IgD-negative memory B cell (primary cell): Measurements from ENCODE around the gene PRPF38A. TPM values are rescaled to one million over a fixed set of nuclear protein-coding genes. Genes with fewer than 3 reads are reported as not detected.

Experiments used
- H3K27ac Mint-ChIP-seq, 3 donors: one replicate each; pipeline ENCODE4 v1.8.0; 2020 to 2022; ENCODE audit warnings: mild to moderate bottlenecking in 3 of 3, mixed read lengths in 3 of 3, moderate library complexity in 1 of 3
- H3K27me3 Mint-ChIP-seq: one replicate; pipeline ENCODE4 v1.8.0; 2021; ENCODE audit warnings: mixed read lengths
- H3K36me3 Mint-ChIP-seq: one replicate; pipeline ENCODE4 v1.8.0; 2020; ENCODE audit warnings: mild to moderate bottlenecking, mixed read lengths
- H3K4me1 Mint-ChIP-seq, 3 donors: one replicate each; pipeline ENCODE4 v1.8.0; 2020 to 2022; ENCODE audit warnings: mixed read lengths in 3 of 3, mild to moderate bottlenecking in 1 of 3
- H3K4me3 Mint-ChIP-seq, 4 donors: one replicate each; pipeline ENCODE4 v1.8.0; 2020 to 2022; ENCODE audit warnings: mild to moderate bottlenecking in 4 of 4, mixed read lengths in 4 of 4, moderate library complexity in 3 of 4
- H3K9me3 Mint-ChIP-seq, 3 donors: one replicate each; pipeline ENCODE4 v1.8.0; 2020 to 2021; ENCODE audit warnings: mixed read lengths in 3 of 3, mild to moderate bottlenecking in 1 of 3
- polyA plus RNA-seq: library from polyadenylated mRNA; unstranded; fragments of 300-500 nt; fragmentation: Illumina TruSeq; gene quantifications from one replicate; pipeline ENCODE4 v1.2.3, GENCODE V29; 2021

The PRPF38A gene
- polyA plus RNA-seq, 1 donor from 2014 or later = 35.6 TPM

- peaks cover 2% of the 10 kb centered on the region for H3K36me3 Mint-ChIP-seq
- no peaks in the 10 kb centered on the region for H3K27me3 Mint-ChIP-seq
- no peak overlapping the region for H3K4me3 Mint-ChIP-seq
- peaks cover 0 to 2% (median 2%) of the 10 kb centered on the region in 3 donors for H3K4me1 Mint-ChIP-seq
- peak overlapping the region in 1 of 3 donors; percentile 57 for H3K27ac Mint-ChIP-seq
- H3K9me3 Mint-ChIP-seq = no peaks in the 10 kb centered on the region
Measured at GRCh38 chr1:52461821-52462220, 57.4 kb downstream of the PRPF38A start.

GRCh38 chr1:52463891-52464290, 59.5 kb downstream of the PRPF38A start:
- H3K27ac Mint-ChIP-seq = no peak overlapping the region
- peaks cover 3% of the 10 kb centered on the region for H3K36me3 Mint-ChIP-seq

GRCh38 chr1:52469108-52469507, 64.7 kb downstream of the PRPF38A start:
- Mint-ChIP-seq H3K9me3 (no peaks in the 10 kb centered on the region), H3K36me3 (peaks cover 7% of the 10 kb centered on the region), H3K4me1 (peaks cover 2 to 10% (median 10%) of the 10 kb centered on the region in 3 donors), H3K27me3 (no peaks in the 10 kb centered on the region), H3K27ac (no peak overlapping the region), H3K4me3 (no peak overlapping the region)

More at GRCh38 chr1:52463891-52464290, 59.5 kb downstream of the PRPF38A start:
- peaks cover 2 to 8% (median 6%) of the 10 kb centered on the region in 3 donors for H3K4me1 Mint-ChIP-seq
- no peak overlapping the region for H3K4me3 Mint-ChIP-seq
- no peaks in the 10 kb centered on the region for H3K9me3 Mint-ChIP-seq
- H3K27me3 Mint-ChIP-seq = no peaks in the 10 kb centered on the region

Other genes with a start within 250 kb of the PRPF38A start
- 8.8 TPM for gene CC2D1B, start 38.4 kb upstream of the PRPF38A start, polyA plus RNA-seq
- 0.15 TPM for gene ORC1, start 179 bp upstream of the PRPF38A start, polyA plus RNA-seq
- gene TUT4, start 148.5 kb downstream of the PRPF38A start, polyA plus RNA-seq = 46.3 TPM
- gene GPX7, start 197.8 kb downstream of the PRPF38A start, polyA plus RNA-seq = 28.3 TPM
- gene SHISAL2A, start 228.6 kb downstream of the PRPF38A start, polyA plus RNA-seq = 17.6 TPM